Esophagus muscularis mucosa (tissue), 4 donors: ENCODE data around the gene ZNF576.

ENCODE experiments used
- EP300 ChIP-seq: sonication (generic); formaldehyde crosslinking; IDR thresholded peaks from one replicate; pipeline ENCODE4 v1.6.1; 2017; ENCODE audit warnings: antibody characterized with exemption
- POLR2A ChIP-seq: fragments of 450-650 bp; IDR thresholded peaks from one replicate; pipeline ENCODE4 v1.6.1; 2017; ENCODE audit warnings: antibody characterized with exemption, moderate library complexity, mild to moderate bottlenecking, low read depth
- POLR2AphosphoS5 ChIP-seq, 2 donors: sonication (generic); formaldehyde crosslinking; IDR thresholded peaks; one replicate each; pipeline ENCODE4 v1.6.1; 2017; ENCODE audit warnings: antibody characterized with exemption in 2 of 2
- TF ChIP-seq, protein P1 (sequence below), 3 experiments: fragments of 200-600 bp in 2 of 3; fragments of 450-650 bp in 1 of 3; sonication (generic) in 2 of 3; IDR thresholded peaks; one replicate each; pipeline ENCODE4 v1.5.1; 2017 to 2019; ENCODE audit warnings: antibody characterized with exemption in 3 of 3, mild to moderate bottlenecking in 2 of 3, moderate library complexity in 1 of 3

- TF ChIP-seq POLR2A (no peak), POLR2AphosphoS5 (IDR thresholded peaks at IDR 0.05) (no peak), EP300 (no peak)
- TF ChIP-seq, protein P1, sequence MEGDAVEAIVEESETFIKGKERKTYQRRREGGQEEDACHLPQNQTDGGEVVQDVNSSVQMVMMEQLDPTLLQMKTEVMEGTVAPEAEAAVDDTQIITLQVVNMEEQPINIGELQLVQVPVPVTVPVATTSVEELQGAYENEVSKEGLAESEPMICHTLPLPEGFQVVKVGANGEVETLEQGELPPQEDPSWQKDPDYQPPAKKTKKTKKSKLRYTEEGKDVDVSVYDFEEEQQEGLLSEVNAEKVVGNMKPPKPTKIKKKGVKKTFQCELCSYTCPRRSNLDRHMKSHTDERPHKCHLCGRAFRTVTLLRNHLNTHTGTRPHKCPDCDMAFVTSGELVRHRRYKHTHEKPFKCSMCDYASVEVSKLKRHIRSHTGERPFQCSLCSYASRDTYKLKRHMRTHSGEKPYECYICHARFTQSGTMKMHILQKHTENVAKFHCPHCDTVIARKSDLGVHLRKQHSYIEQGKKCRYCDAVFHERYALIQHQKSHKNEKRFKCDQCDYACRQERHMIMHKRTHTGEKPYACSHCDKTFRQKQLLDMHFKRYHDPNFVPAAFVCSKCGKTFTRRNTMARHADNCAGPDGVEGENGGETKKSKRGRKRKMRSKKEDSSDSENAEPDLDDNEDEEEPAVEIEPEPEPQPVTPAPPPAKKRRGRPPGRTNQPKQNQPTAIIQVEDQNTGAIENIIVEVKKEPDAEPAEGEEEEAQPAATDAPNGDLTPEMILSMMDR (IDR thresholded peaks at IDR 0.05), result peak; percentile 41 to 53 (median 46)
Measured at GRCh38 chr19:43555185-43555770, 41.1 kb upstream of the ZNF576 start.
